8988T (cell line): ENCODE results near the gene CHSY1.

Experiments
- DNase-seq: peaks from one replicate; pipeline ENCODE4 v3.0.0; 2011

Gene CHSY1

GRCh38 chr15:101209285-101209845 is 42.5 kb downstream of the CHSY1 start:
- DNase-seq: no peak

GRCh38 chr15:101207867-101208288 is 44.0 kb downstream of the CHSY1 start:
- DNase-seq: no peak

- DNase-seq: no peak
Observed at GRCh38 chr15:101206176-101206591, 45.7 kb downstream of the CHSY1 start.

- DNase-seq: no peak
Observed at GRCh38 chr15:101204739-101205535, 46.9 kb downstream of the CHSY1 start.

- DNase-seq: no peak
Observed at GRCh38 chr15:101203607-101204189, 48.1 kb downstream of the CHSY1 start.

GRCh38 chr15:101203029-101203573 is 48.7 kb downstream of the CHSY1 start:
- DNase-seq: no peak

GRCh38 chr15:101201411-101202174 is 50.3 kb downstream of the CHSY1 start:
- DNase-seq: no peak

GRCh38 chr15:101200181-101200580 is 51.7 kb downstream of the CHSY1 start:
- DNase-seq: no peak

GRCh38 chr15:101198800-101199199 is 53.0 kb downstream of the CHSY1 start:
- DNase-seq: no peak

- DNase-seq: no peak
Observed at GRCh38 chr15:101198031-101198575, 53.7 kb downstream of the CHSY1 start.

- no peak for DNase-seq
Observed at GRCh38 chr15:101194546-101195125, 57.2 kb downstream of the CHSY1 start.

- DNase-seq: no peak
Observed at GRCh38 chr15:101193806-101194545, 57.9 kb downstream of the CHSY1 start.

- no peak for DNase-seq
Observed at GRCh38 chr15:101193120-101193644, 58.7 kb downstream of the CHSY1 start.

- no peak for DNase-seq
Observed at GRCh38 chr15:101192081-101192480, 59.8 kb downstream of the CHSY1 start.

- no peak for DNase-seq
Observed at GRCh38 chr15:101191242-101191641, 60.6 kb downstream of the CHSY1 start.

- no peak for DNase-seq
Observed at GRCh38 chr15:101190092-101190595, 61.7 kb downstream of the CHSY1 start.

GRCh38 chr15:101189409-101190091 is 62.3 kb downstream of the CHSY1 start:
- no peak for DNase-seq

- DNase-seq: no peak
Observed at GRCh38 chr15:101188637-101189408, 63.0 kb downstream of the CHSY1 start.

- DNase-seq: no peak
Observed at GRCh38 chr15:101187820-101188636, 63.8 kb downstream of the CHSY1 start.
